CD4-positive, alpha-beta T cell treated with Interferon alpha-2 for 1 hour (primary cell): Measurements from ENCODE around the gene TERF2IP.
A peak's percentile ranks its signal among the peaks of the same experiment; 100 is the strongest.

Experiments
- DNase-seq, 2 donors: peaks; one replicate each; pipeline ENCODE4 v3.0.0-alpha.2; 2020 to 2022

The TERF2IP gene, protein sequence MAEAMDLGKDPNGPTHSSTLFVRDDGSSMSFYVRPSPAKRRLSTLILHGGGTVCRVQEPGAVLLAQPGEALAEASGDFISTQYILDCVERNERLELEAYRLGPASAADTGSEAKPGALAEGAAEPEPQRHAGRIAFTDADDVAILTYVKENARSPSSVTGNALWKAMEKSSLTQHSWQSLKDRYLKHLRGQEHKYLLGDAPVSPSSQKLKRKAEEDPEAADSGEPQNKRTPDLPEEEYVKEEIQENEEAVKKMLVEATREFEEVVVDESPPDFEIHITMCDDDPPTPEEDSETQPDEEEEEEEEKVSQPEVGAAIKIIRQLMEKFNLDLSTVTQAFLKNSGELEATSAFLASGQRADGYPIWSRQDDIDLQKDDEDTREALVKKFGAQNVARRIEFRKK

GRCh38 chr16:75647492-75648264 lies at the start of gene TERF2IP, which contains the start of gene KARS1:
TERF2IP (plus strand) TSS chr16:75647773; CDS start chr16:75647883, 110 bp downstream.
KARS1 (minus strand) TSS chr16:75647665; CDS start chr16:75647639, 26 bp downstream.
- DNase-seq = peak; percentile 95 to 96

DNA sequence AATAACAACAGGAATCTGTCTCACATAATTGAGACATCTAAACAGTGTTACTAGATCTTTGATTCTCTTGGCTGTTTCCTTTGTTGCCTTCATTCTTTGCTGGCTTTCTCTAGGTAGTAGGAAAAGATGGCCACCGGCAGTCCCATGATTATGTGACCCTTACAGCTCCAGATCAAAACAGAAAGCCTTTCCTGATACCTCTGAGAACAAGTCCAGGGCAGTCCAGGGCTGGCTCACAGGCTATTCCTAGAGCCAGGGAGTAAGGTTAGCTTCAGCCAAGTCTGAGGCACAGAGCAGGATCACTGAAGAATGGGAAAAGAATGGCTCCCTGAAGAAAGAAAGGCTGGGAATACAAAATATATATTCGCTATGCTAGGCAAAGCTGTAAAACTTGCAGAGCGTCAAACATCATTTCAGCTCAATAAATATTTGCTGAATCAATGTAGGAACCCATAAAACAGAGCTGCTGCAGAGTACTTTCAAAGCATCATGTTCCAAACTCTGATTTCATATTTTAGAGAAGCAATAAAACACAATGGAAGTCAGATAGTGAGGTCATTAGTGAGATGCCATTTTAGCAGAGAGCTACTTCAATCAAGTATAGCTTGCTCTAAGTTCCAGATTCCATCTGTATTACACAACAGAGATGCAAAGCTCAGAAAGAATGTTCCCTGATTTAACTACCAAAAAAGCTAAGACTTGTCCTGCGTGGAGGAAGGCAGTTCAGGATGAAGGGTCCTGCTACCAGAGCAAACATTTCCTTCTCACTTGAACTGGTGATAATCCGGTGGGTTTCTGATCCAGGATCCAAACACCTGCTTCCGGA lies 47.9 kb upstream of the TERF2IP start:
- DNase-seq = no peak

DNA sequence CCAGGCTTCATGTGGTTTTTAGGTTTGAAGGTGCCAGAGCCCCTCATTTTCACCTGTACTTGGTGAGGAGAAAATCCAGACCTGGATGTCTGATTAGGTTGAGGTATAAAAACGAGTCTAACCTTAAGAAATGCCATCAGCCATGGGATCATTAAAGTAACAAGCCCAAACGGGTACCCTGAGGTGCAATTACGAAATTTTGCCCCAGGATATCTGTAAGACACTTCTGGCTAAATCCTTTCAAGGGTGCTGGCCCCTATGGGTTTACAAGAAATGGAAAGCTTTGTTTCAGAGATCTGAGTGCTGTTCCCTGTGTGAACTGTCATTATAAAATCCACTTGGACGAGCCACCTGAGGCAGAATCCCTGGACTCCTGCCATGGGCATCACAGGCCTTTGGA lies 44.3 kb upstream of the TERF2IP start:
- DNase-seq = no peak

GRCh38 chr16:75606507-75606906 lies 41.1 kb upstream of the TERF2IP start:
- DNase-seq = no peak

- DNase-seq = no peak
These were observed 33.3 kb upstream of the TERF2IP start for GRCh38 chr16:75614066-75614897.

- no peak for DNase-seq
These were observed 32.0 kb upstream of the TERF2IP start for GRCh38 chr16:75615619-75616018.

- DNase-seq = peak in 1 of 2 donors; percentile 53
These were observed 31.0 kb upstream of the TERF2IP start for GRCh38 chr16:75616521-75617010.

- no peak for DNase-seq
These were observed 30.5 kb upstream of the TERF2IP start for GRCh38 chr16:75617121-75617520.

GRCh38 chr16:75618780-75619179 lies 28.8 kb upstream of the TERF2IP start:
- no peak for DNase-seq

GRCh38 chr16:75620326-75621169 lies 27.0 kb upstream of the TERF2IP start:
- DNase-seq = peak; percentile 74 to 87

DNA sequence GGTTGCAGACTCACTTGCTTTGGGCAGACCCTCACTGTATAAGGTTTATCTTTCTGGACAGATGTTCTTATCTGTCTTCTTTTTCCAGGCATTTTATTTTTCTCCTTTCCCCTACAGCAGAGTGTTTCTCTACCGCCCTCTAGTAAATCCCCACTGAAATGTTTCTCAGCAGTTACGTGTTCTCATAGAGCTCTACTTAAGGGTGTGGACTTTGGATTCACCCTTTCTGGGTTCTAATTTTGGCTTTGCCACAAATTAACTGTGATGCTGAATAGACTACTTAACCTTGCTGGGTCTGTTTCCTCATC lies 26.4 kb upstream of the TERF2IP start:
- peak in 1 of 2 donors; percentile 61 for DNase-seq

- DNase-seq = peak; percentile 98
These were observed 24.6 kb upstream of the TERF2IP start, which contains the start of gene ADAT1 for GRCh38 chr16:75622761-75623605. ADAT1 (minus strand) TSS chr16:75623281; CDS start chr16:75620799, 2,482 bp downstream.

GRCh38 chr16:75624921-75625334 lies 22.6 kb upstream of the TERF2IP start:
- DNase-seq = no peak

- DNase-seq = no peak
These were observed 20.8 kb upstream of the TERF2IP start for GRCh38 chr16:75626806-75627205.

DNA sequence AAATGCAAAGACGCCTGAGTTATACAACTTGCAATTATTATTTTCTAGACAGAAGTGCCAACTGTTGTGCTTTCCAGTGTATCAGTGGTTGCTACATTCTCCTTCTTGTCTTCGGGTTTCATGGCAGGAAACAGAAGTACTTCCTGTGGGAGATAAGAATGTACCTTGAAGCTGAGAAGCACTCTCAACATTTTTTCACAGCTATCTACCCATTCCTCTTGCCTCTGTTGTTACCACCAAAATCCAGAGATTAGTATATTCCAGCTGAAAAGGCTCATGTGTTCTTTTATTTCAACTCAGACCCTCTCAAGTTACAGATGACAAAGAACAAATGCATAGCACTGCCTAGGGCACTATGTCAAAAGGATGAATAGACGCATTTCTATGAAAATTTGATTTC lies 19.7 kb upstream of the TERF2IP start:
- peak in 1 of 2 donors; percentile 50 for DNase-seq

- DNase-seq = no peak
These were observed 19.2 kb upstream of the TERF2IP start for GRCh38 chr16:75628351-75628750.

DNA sequence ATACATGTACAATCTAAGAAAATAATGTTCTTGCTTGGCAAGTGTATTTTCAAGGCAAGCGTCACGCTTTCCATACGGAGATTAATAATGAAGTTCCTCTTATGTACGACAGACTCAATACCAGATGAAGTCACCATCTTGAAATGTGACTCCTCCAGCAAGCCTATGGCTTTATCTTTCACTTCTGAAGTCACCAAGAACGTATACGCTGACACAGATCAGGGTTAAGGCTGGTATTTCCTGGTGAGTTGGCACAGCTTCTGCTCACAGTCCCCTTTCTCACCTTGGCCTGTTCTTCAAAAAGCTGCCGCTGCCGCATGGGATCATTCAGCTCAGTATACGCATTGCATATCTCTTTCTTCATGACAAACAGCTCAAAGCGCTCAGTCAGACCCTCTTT lies 18.4 kb upstream of the TERF2IP start:
- DNase-seq = no peak

GRCh38 chr16:75630052-75630451 lies 17.5 kb upstream of the TERF2IP start:
- DNase-seq = no peak

GRCh38 chr16:75632857-75633256 lies 14.7 kb upstream of the TERF2IP start:
- DNase-seq = no peak

GRCh38 chr16:75635036-75635435 lies 12.5 kb upstream of the TERF2IP start:
- DNase-seq = no peak
